GM12875 (cell line): ENCODE measurements around the gene PSTPIP2.

Source experiments
- H3K4me3 ChIP-seq: one replicate; pipeline ENCODE4 v1.5.1; 2011; ENCODE audit warnings: low read depth, low read length, control low read depth
- TF ChIP-seq, protein P1 (sequence below): IDR thresholded peaks from 2 replicates; pipeline ENCODE4 v1.5.1; 2011; ENCODE audit warnings: low read depth, mild to moderate bottlenecking, control low read depth, inconsistent platforms, low read length, moderate library complexity, borderline replicate concordance; ENCODE audit not compliant: insufficient read depth

Gene PSTPIP2

DNA sequence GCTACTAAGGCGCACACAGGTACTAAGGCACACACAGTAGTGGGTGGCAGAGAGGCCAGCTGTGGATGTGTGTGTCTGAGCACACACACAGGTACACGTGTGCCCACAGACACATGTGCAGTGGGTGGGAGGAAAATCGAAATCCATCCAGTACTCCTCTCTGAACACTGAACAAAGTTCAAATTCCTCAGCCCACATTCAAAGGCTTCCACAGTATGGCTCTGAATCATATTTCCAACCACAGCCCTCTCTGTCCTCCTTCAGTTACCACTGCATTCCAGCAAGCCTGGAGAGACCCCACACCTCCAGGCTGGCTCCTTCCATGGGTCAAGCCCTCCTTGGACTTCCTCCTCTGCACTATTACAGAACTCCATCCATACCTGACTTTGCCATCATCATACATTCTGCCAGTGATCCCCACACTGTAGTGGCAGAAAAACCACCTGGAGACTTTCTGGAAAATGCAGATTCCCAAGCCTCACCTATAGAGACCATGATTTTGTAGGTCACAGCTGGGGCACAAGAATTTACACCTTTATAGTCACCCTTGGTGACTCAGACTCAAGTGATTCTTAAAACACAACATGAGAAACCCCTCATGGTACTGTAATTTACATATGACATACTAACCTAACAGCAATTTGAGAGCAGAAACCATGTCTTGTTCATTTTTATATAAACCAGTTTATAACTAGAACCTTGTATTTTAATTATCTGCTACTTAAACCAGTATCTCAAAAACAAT is 136.3 kb downstream of the PSTPIP2 start:
- TF ChIP-seq, protein P1, sequence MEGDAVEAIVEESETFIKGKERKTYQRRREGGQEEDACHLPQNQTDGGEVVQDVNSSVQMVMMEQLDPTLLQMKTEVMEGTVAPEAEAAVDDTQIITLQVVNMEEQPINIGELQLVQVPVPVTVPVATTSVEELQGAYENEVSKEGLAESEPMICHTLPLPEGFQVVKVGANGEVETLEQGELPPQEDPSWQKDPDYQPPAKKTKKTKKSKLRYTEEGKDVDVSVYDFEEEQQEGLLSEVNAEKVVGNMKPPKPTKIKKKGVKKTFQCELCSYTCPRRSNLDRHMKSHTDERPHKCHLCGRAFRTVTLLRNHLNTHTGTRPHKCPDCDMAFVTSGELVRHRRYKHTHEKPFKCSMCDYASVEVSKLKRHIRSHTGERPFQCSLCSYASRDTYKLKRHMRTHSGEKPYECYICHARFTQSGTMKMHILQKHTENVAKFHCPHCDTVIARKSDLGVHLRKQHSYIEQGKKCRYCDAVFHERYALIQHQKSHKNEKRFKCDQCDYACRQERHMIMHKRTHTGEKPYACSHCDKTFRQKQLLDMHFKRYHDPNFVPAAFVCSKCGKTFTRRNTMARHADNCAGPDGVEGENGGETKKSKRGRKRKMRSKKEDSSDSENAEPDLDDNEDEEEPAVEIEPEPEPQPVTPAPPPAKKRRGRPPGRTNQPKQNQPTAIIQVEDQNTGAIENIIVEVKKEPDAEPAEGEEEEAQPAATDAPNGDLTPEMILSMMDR: no peak
- no peak overlapping the region for H3K4me3 ChIP-seq
